Measurements from ENCODE around the gene NCKAP5.

- TF ChIP-seq POLR2A (conservative IDR thresholded peaks at IDR 0.05): no peak
- no peak for TF ChIP-seq SIN3A (IDR thresholded peaks at IDR 0.05; ENCODE audit: borderline replicate concordance in 2 of 2, control insufficient read depth in 1 of 2, low read depth in 2 of 2, low read length in 2 of 2)
- TF ChIP-seq HCFC1 (IDR thresholded peaks at IDR 0.05; ENCODE audit: low read depth, low read length): no peak
- TF ChIP-seq HMG20A (CRISPR knock-in tag; conservative IDR thresholded peaks at IDR 0.05): no peak
- no peak for TF ChIP-seq FOXJ3 (CRISPR knock-in tag; IDR thresholded peaks at IDR 0.05)
- TF ChIP-seq ZNF253 (CRISPR knock-in tag; conservative IDR thresholded peaks at IDR 0.05): no peak
- TF ChIP-seq ZNF324 (CRISPR knock-in tag; IDR thresholded peaks at IDR 0.05): no peak
- no peak for TF ChIP-seq SNRNP70 (optimal IDR thresholded peaks at IDR 0.05; ENCODE audit: low read depth, low read length)
Measured at GRCh38 chr2:132991471-132992045, 576.7 kb downstream of the NCKAP5 start.

All from K562 (cell line).